K562 (cell line): Measurements from ENCODE around the gene MPIG6B. TPM values are rescaled to one million over a fixed set of nuclear protein-coding genes. Genes with fewer than 3 reads are reported as not detected.

Source experiments
- CHD4 ChIP-seq: fragments of 200-600 bp; sonication (generic); IDR thresholded peaks from 3 replicates; pipeline ENCODE4 v1.6.1; 2012; ENCODE audit warnings: low read depth, mild to moderate bottlenecking, mixed read lengths, low read length, inconsistent platforms; ENCODE audit not compliant: insufficient read depth, insufficient replicate concordance, poor library complexity, severe bottlenecking
- ELF4 ChIP-seq: fragments of 450-650 bp; formaldehyde crosslinking; IDR thresholded peaks from 2 replicates; pipeline ENCODE4 v1.4.0; 2022; ENCODE audit warnings: missing genetic modification characterization
- HBP1 ChIP-seq: fragments of 450-650 bp; formaldehyde crosslinking; IDR thresholded peaks from 2 replicates; pipeline ENCODE4 v1.4.0; 2022; ENCODE audit warnings: missing genetic modification characterization
- MAZ ChIP-seq, 2 experiments: fragments of 450-650 bp in 1 of 2; sonication (generic) in 1 of 2; formaldehyde crosslinking; IDR thresholded peaks in 1 of 2; conservative IDR thresholded peaks in 1 of 2; 2 replicates each; pipeline versions ENCODE4 v1.4.0 to v1.5.0; 2020; ENCODE audit warnings: mild to moderate bottlenecking in 1 of 2, missing genetic modification reagents in 1 of 2
- MEF2D ChIP-seq: conservative IDR thresholded peaks from 2 replicates; pipeline ENCODE4 v1.6.1; 2016; ENCODE audit warnings: low read depth, missing genetic modification characterization, missing compliant biosample characterization
- PKNOX1 ChIP-seq: fragments of 450-650 bp; IDR thresholded peaks from 2 replicates; pipeline ENCODE4 v1.6.1; 2016
- RBBP5 ChIP-seq: fragments of 200-600 bp; sonication (generic); IDR thresholded peaks from 2 replicates; pipeline ENCODE4 v1.6.1; 2012; ENCODE audit warnings: borderline replicate concordance, mild to moderate bottlenecking, low read length, control low read depth, inconsistent platforms; ENCODE audit not compliant: insufficient read depth, poor library complexity, severe bottlenecking
- REST ChIP-seq, 2 experiments: fragments of 450-650 bp; formaldehyde crosslinking in 1 of 2; IDR thresholded peaks; 2 replicates each; pipeline versions ENCODE4 v1.4.0 to v1.6.1; 2014 to 2020; ENCODE audit warnings: mild to moderate bottlenecking in 2 of 2, borderline replicate concordance in 1 of 2, low read depth in 1 of 2
- TCF15 ChIP-seq: fragments of 250-450 bp; sonication (Bioruptor Pico); IDR thresholded peaks from 2 replicates; pipeline ENCODE4 v1.8.0; 2022; ENCODE audit warnings: moderate library complexity, mild to moderate bottlenecking, inconsistent platforms
- ZBTB2 ChIP-seq: fragments of 450-650 bp; IDR thresholded peaks from 2 replicates; pipeline ENCODE4 v1.6.1; 2016; ENCODE audit warnings: antibody characterized with exemption
- ZNF174 ChIP-seq: fragments of 250-450 bp; sonication (Bioruptor Pico); IDR thresholded peaks from 2 replicates; pipeline ENCODE4 v1.4.0; 2020; ENCODE audit warnings: mild to moderate bottlenecking
- polyA plus RNA-seq, 8 experiments: library from polyadenylated mRNA; depleted of rRNA in 4 of 8; stranded (reverse) in 5 of 8; unstranded in 3 of 8; fragments of >200 nt; fragmentation: Nextera tagmentation in 2 of 8; fragmentation: Illumina TruSeq in 1 of 8; extraction: Ambion mirVana in 2 of 8; extraction: Trizol in 1 of 8; gene quantifications; 2 replicates each; pipeline versions ENCODE4 v1.2.1 to v1.2.3, GENCODE V29; 2011 to 2014; ENCODE audit warnings: inconsistent platforms in 1 of 8, missing spikeins in 1 of 8
- total RNA-seq, 7 experiments: library from RNA; depleted of rRNA in 6 of 7; stranded (reverse); fragments of >200 nt in 6 of 7; fragmentation: Illumina TruSeq in 2 of 7; extraction: Trizol in 2 of 7; gene quantifications; 2 replicates each; pipeline versions ENCODE4 v1.2.1 to v1.2.3, GENCODE V29; 2011 to 2021; ENCODE audit warnings: low replicate concordance in 1 of 7

Gene MPIG6B
- total and polyA plus RNA-seq, 9 of the 15 experiments (the other 6 are each of a cell fraction or from before 2014, with no cell fraction given): 0.11 to 1.2 (median 0.28) TPM; not detected in 1

- TF ChIP-seq MEF2D (peak; percentile 48; the same call in 1 of the 2 replicates), PKNOX1 (peak; percentile 78), RBBP5 (peak; percentile 43), ELF4 (peak; percentile 97), CHD4 (peak; percentile 41), TCF15 (0 out of 2 replicates have a peak, but pooled peaks have one; percentile 66), HBP1 (CRISPR knock-in tag) (peak; percentile 94), MAZ (CRISPR knock-in tag; conservative IDR thresholded peaks at IDR 0.05 in 1 of 2, IDR thresholded peaks at IDR 0.05 in 1 of 2) (peak in 1 of 2 experiments; percentile 74; a peak in 2 of 4 replicates), REST (IDR thresholded peaks at IDR 0.05; ENCODE audit: borderline replicate concordance) (0 out of 2 replicates have a peak, but pooled peaks have one; percentile 22), REST (CRISPR knock-in tag; IDR thresholded peaks at IDR 0.05; ENCODE audit: low read depth) (peak; percentile 78; the same call in 1 of the 2 replicates), ZBTB2 (peak; percentile 74; the same call in 1 of the 2 replicates), ZNF174 (CRISPR knock-in tag) (0 out of 2 replicates have a peak, but pooled peaks have one; percentile 84)
These were observed 2.6 kb downstream of the MPIG6B start (continued) for GRCh38 chr6:31725502-31726350.
